MCF 10A (cell line): ENCODE results near the gene ANKRD34A. TPM values are rescaled to one million over a fixed set of nuclear protein-coding genes. Genes with fewer than 3 reads are reported as not detected.

ENCODE experiments used
- BruUV-seq: library from RNA; stranded (reverse); fragments of 400-500 nt; replicated peaks from 2 replicates; lab custom pipeline; 2021; lab: Mats Ljungman, UMichigan
- CTCF ChIA-PET: fragments of 300-600 bp; sonication (Branson Sonifier 250); formaldehyde crosslinking; extraction: SDS; loops from one replicate; lab custom pipeline; 2021; ENCODE audit warnings: antibody characterized with exemption, inconsistent platforms; lab: Yijun Ruan, JAX
- POLR2A ChIA-PET: fragments of 300-600, 350-650 bp; sonication (Branson Sonifier 250); formaldehyde crosslinking; extraction: SDS; loops from one replicate; lab custom pipeline; 2020; ENCODE audit warnings: antibody characterized with exemption, inconsistent platforms; lab: Yijun Ruan, JAX
- DNase-seq: peaks from one replicate; pipeline ENCODE4 v3.0.0-alpha.2; 2018; ENCODE audit not compliant: unreplicated experiment
- H3K27ac Mint-ChIP-seq: one replicate; pipeline ENCODE4 v1.8.0; 2022; ENCODE audit warnings: mild to moderate bottlenecking, low read depth, mixed read lengths; ENCODE audit not compliant: unreplicated experiment
- H3K27me3 Mint-ChIP-seq: one replicate; pipeline ENCODE4 v1.8.0; 2022; ENCODE audit warnings: mixed read lengths; ENCODE audit not compliant: insufficient read depth, unreplicated experiment
- H3K36me3 Mint-ChIP-seq: one replicate; pipeline ENCODE4 v1.8.0; 2022; ENCODE audit warnings: mild to moderate bottlenecking, moderate library complexity, mixed read lengths; ENCODE audit not compliant: insufficient read depth, unreplicated experiment
- H3K4me1 Mint-ChIP-seq: one replicate; pipeline ENCODE4 v1.8.0; 2022; ENCODE audit warnings: mixed read lengths; ENCODE audit not compliant: insufficient read depth, unreplicated experiment
- H3K4me3 Mint-ChIP-seq: one replicate; pipeline ENCODE4 v1.8.0; 2022; ENCODE audit warnings: mild to moderate bottlenecking, moderate library complexity, mixed read lengths; ENCODE audit not compliant: unreplicated experiment
- H3K9me3 Mint-ChIP-seq: one replicate; pipeline ENCODE4 v1.8.0; 2022; ENCODE audit warnings: mixed read lengths; ENCODE audit not compliant: unreplicated experiment
- intact Hi-C: fragments of 100-400 bp; cut with micrococcal nuclease; formaldehyde crosslinking; loops from 2 replicates; pipeline ENCODE4 v1.14.1; 2022
- total RNA-seq: library from RNA; stranded (reverse); gene quantifications from 2 replicates; pipeline ENCODE4 v1.2.3, GENCODE V29; 2022
- TF ChIP-seq, protein P1 (sequence below): fragments of 200-600 bp; IDR thresholded peaks from one replicate; pipeline ENCODE4 v1.8.0; 2022; ENCODE audit warnings: antibody characterized with exemption, mild to moderate bottlenecking; ENCODE audit not compliant: unreplicated experiment

Gene ANKRD34A
- total RNA-seq, 1 experiment from 2014 or later = 2.6 TPM

DNA sequence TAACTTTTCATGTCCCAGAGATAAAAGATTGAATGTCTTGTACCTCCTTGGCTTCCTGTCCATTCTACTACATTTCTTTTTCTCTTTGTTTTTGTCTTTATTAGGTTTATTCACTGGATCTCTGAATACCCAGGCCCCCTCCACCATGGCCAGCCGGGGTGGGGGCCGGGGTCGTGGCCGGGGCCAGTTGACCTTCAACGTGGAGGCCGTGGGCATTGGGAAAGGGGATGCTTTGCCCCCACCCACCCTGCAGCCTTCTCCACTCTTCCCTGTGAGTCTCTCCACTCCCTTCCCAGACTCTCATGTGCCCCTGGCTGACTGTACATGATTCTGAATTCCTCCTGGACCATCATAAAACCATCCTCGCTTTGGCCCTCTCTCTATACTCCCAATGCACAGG, 10.3 kb upstream of the ANKRD34A start:
- H3K27me3 Mint-ChIP-seq = no peaks in the 10 kb centered on the region
- intact Hi-C loops = loop anchor here (10.0 kb wide), 1 partner anchor 120 kb away; the partner anchor contains the start of gene PIAS3
- H3K36me3 Mint-ChIP-seq = peaks cover 6% of the 10 kb centered on the region
- ChIA-PET CTCF (interaction anchor here (24.2 kb wide), 1 partner anchor 37 kb away, joined by 773 read pairs; the partner anchor contains the start of gene HJV), POLR2A (interaction anchor here (0.7 to 24.2 kb wide), 2 partner anchors 26 to 83 kb away, joined by 3 to 1309 read pairs; partner anchors contain the start of gene TXNIP)
- no peak overlapping the region for H3K4me3 Mint-ChIP-seq
- H3K4me1 Mint-ChIP-seq = no peaks in the 10 kb centered on the region
- DNase-seq = no peak
- BruUV-seq = no TSS peak
- TF ChIP-seq, protein P1, sequence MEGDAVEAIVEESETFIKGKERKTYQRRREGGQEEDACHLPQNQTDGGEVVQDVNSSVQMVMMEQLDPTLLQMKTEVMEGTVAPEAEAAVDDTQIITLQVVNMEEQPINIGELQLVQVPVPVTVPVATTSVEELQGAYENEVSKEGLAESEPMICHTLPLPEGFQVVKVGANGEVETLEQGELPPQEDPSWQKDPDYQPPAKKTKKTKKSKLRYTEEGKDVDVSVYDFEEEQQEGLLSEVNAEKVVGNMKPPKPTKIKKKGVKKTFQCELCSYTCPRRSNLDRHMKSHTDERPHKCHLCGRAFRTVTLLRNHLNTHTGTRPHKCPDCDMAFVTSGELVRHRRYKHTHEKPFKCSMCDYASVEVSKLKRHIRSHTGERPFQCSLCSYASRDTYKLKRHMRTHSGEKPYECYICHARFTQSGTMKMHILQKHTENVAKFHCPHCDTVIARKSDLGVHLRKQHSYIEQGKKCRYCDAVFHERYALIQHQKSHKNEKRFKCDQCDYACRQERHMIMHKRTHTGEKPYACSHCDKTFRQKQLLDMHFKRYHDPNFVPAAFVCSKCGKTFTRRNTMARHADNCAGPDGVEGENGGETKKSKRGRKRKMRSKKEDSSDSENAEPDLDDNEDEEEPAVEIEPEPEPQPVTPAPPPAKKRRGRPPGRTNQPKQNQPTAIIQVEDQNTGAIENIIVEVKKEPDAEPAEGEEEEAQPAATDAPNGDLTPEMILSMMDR = no peak
- no peaks in the 10 kb centered on the region for H3K9me3 Mint-ChIP-seq
- no peak overlapping the region for H3K27ac Mint-ChIP-seq

DNA sequence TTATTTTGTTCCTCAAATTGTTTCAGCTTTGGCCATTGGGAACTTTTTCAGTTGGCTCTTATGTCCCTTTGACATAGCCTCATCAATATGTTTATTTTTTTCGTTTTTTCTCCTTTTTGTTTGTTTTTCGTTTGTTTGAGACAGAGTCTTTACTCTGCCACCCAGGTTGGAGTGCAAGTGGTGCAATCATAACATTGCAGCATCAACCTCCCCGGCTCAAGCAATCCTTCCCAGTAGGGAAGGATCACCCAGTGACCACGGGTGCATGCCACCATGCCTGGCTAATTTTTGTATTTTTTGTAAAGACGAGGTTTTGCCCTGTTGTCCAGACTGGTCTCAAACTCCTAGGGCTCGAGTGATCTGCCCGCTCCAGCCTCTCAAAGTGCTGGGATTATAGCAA, 8.2 kb upstream of the ANKRD34A start:
- H3K27me3 Mint-ChIP-seq = no peaks in the 10 kb centered on the region
- no peak overlapping the region for H3K4me3 Mint-ChIP-seq
- no peaks in the 10 kb centered on the region for H3K9me3 Mint-ChIP-seq
- no peaks in the 10 kb centered on the region for H3K4me1 Mint-ChIP-seq
- TF ChIP-seq, protein P1 = no peak
- intact Hi-C loops = loop anchor here (10.0 kb wide), 1 partner anchor 118 kb away; the partner anchor contains the start of gene PIAS3
- H3K27ac Mint-ChIP-seq = no peak overlapping the region
- BruUV-seq = no TSS peak
- CTCF ChIA-PET = interaction anchor here (0.5 to 2.4 kb wide), 5 partner anchors 8 to 81 kb away, joined by 3 to 10 read pairs (median 4); partner anchors contain the start of genes ANKRD34A and POLR3GL
- no peak for DNase-seq
- H3K36me3 Mint-ChIP-seq = peaks cover under 1% of the 10 kb centered on the region
- POLR2A ChIA-PET = interaction anchor here (0.6 to 2.1 kb wide), 8 partner anchors 9 to 81 kb away, joined by 3 to 15 read pairs (median 4); partner anchors contain the start of genes ANKRD34A, POLR3GL and RBM8A

GRCh38 chr1:145967288-145967687, 2.9 kb upstream of the ANKRD34A start:
- TF ChIP-seq, protein P1 = no peak
- Mint-ChIP-seq H3K4me3 (no peak overlapping the region), H3K36me3 (no peaks in the 10 kb centered on the region), H3K9me3 (no peaks in the 10 kb centered on the region), H3K27me3 (no peaks in the 10 kb centered on the region), H3K4me1 (peaks cover 27% of the 10 kb centered on the region), H3K27ac (no peak overlapping the region)
- DNase-seq = no peak
- POLR2A ChIA-PET = interaction anchor here (0.7 to 7.9 kb wide), 9 partner anchors 11 to 109 kb away, joined by 3 to 226 read pairs (median 57); partner anchors contain the start of genes LIX1L, PEX11B, RBM8A and TXNIP
- BruUV-seq = no TSS peak
- intact Hi-C loops = no loop called here
- CTCF ChIA-PET = interaction anchor here (0.7 to 9.1 kb wide), 4 partner anchors 10 to 122 kb away, joined by 3 to 145 read pairs (median 4); partner anchors contain the start of genes LIX1L and NUDT17

- DNase-seq = no peak
- peak overlapping the region; percentile 92 for H3K4me3 Mint-ChIP-seq
- ChIA-PET POLR2A (interaction anchor here (0.8 to 7.9 kb wide), 32 partner anchors 8 to 1414 kb away, joined by 3 to 226 read pairs (median 10); partner anchors contain the start of genes ANKRD35, HJV, ITGA10 and LIX1L), CTCF (interaction anchor here (1.0 to 9.1 kb wide), 12 partner anchors 8 to 106 kb away, joined by 3 to 145 read pairs (median 4); partner anchors contain the start of genes HJV, ITGA10 and PIAS3)
- H3K9me3 Mint-ChIP-seq = no peaks in the 10 kb centered on the region
- H3K36me3 Mint-ChIP-seq = peaks cover 5% of the 10 kb centered on the region
- intact Hi-C loops = loop anchor here (1.0 kb wide), 1 partner anchor 14 kb away; no protein-coding TSS in a partner anchor
- H3K4me1 Mint-ChIP-seq = peaks cover 37% of the 10 kb centered on the region
- BruUV-seq = no TSS peak
- TF ChIP-seq, protein P1 = no peak
- H3K27me3 Mint-ChIP-seq = no peaks in the 10 kb centered on the region
- H3K27ac Mint-ChIP-seq = peak overlapping the region; percentile 96
Observed at GRCh38 chr1:145965119-145965744, 857 bp upstream of the ANKRD34A start.
